Activated naive CD8-positive, alpha-beta T cell treated with anti-CD3 and anti-CD28 coated beads for 36 hours (primary cell): ENCODE data around the gene RAB7B. TPM values are rescaled to one million over a fixed set of nuclear protein-coding genes. Genes with fewer than 3 reads are reported as not detected.
"Not testable (repeated sequence)": the region's sequence is repeated elsewhere in the genome, so short reads cannot be mapped to it uniquely, and the experiment has no call there.

ENCODE experiments used
- DNase-seq: peaks from one replicate; pipeline ENCODE4 v3.0.0; 2021
- H3K27ac Mint-ChIP-seq: one replicate; pipeline ENCODE4 v1.8.0; 2022; ENCODE audit warnings: mild to moderate bottlenecking, moderate library complexity, mixed read lengths
- H3K27me3 Mint-ChIP-seq: one replicate; pipeline ENCODE4 v1.8.0; 2022; ENCODE audit warnings: mild to moderate bottlenecking, mixed read lengths
- H3K36me3 Mint-ChIP-seq: one replicate; pipeline ENCODE4 v1.8.0; 2021; ENCODE audit warnings: mild to moderate bottlenecking, mixed read lengths
- H3K4me1 Mint-ChIP-seq: one replicate; pipeline ENCODE4 v1.8.0; 2021; ENCODE audit warnings: mixed read lengths
- H3K4me3 Mint-ChIP-seq: one replicate; pipeline ENCODE4 v1.8.0; 2022; ENCODE audit warnings: mild to moderate bottlenecking, moderate library complexity, mixed read lengths
- H3K9me3 Mint-ChIP-seq: one replicate; pipeline ENCODE4 v1.8.0; 2022; ENCODE audit warnings: mixed read lengths
- total RNA-seq, 2 experiments: library from RNA; stranded (reverse); gene quantifications; one replicate each; pipeline ENCODE4 v1.2.3, GENCODE V29; 2021

Gene RAB7B
- not detected for total RNA-seq

- Mint-ChIP-seq H3K4me3 (no peak within 1 kb of the TSS), H3K4me1 (peaks cover 15% of the 10 kb centered on the region), H3K36me3 (no peaks in the 10 kb centered on the region), H3K27ac (no peak within 1 kb of the TSS), H3K9me3 (no peaks in the 10 kb centered on the region), H3K27me3 (peaks cover 5% of the 10 kb centered on the region)
- no peak for DNase-seq
These were observed at the start of gene RAB7B for GRCh38 chr1:206002871-206003801. Gene RAB7B, minus strand, starts transcription at chr1:206003395. Its CDS starts 9,260 bp downstream, at chr1:205994135.

DNA sequence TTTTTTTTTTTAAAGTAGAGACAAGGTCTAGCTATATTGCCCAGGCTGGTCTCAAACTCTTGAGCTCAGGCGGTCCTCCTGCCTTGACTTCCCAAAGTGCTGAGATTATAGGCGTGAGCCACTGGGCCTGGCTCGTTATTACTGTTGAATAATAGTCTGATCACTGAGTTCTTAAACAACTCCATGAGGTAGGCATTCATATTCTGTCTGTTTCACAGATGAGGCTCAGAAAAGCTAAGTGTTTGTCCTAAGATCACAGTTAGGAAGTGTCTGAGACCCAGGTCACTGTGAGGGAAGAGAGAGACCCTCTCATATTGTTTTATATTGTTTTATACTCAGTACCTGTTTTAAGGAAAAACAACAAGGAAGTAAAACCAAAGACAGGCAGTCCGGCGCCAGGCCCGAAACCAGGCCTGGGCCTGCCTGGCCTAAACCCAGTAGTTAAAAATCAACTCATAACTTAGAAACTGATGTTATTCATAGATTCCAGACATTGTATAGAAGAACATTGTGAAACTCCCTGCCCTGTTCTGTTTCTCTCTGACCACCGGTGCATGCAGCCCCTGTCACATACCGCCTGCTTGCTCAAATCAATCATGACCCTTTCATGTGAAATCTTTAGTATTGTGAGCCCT, 49.2 kb upstream of the RAB7B start:
- H3K27ac Mint-ChIP-seq: peak overlapping the region; percentile 34
- H3K4me3 Mint-ChIP-seq, DNase-seq, H3K9me3 Mint-ChIP-seq, H3K27me3 Mint-ChIP-seq, H3K36me3 Mint-ChIP-seq: not testable (repeated sequence)
- H3K4me1 Mint-ChIP-seq: peaks cover 41% of the 10 kb centered on the region

- H3K9me3 Mint-ChIP-seq: peaks cover 1% of the 10 kb centered on the region
- peak; percentile 70 for DNase-seq
- peak overlapping the region; percentile 46 for H3K4me3 Mint-ChIP-seq
- peaks cover 3% of the 10 kb centered on the region for H3K27me3 Mint-ChIP-seq
- peaks cover 41% of the 10 kb centered on the region for H3K4me1 Mint-ChIP-seq
- H3K36me3 Mint-ChIP-seq: no peaks in the 10 kb centered on the region
- peak overlapping the region; percentile 85 for H3K27ac Mint-ChIP-seq
These were observed 47.5 kb upstream of the RAB7B start for GRCh38 chr1:206050655-206051235.

GRCh38 chr1:206049919-206050600, 46.9 kb upstream of the RAB7B start:
- peak overlapping the region; percentile 10 for H3K4me3 Mint-ChIP-seq
- H3K36me3 Mint-ChIP-seq: no peaks in the 10 kb centered on the region
- DNase-seq: no peak
- peaks cover 1% of the 10 kb centered on the region for H3K9me3 Mint-ChIP-seq
- H3K27ac Mint-ChIP-seq: peak overlapping the region; percentile 44
- H3K27me3 Mint-ChIP-seq: peaks cover 3% of the 10 kb centered on the region
- peaks cover 41% of the 10 kb centered on the region for H3K4me1 Mint-ChIP-seq

GRCh38 chr1:206049293-206049692, 46.1 kb upstream of the RAB7B start:
- DNase-seq: peak; percentile 15
- Mint-ChIP-seq H3K36me3 (no peaks in the 10 kb centered on the region), H3K4me3 (no peak overlapping the region), H3K27ac (no peak overlapping the region), H3K9me3 (peaks cover 1% of the 10 kb centered on the region), H3K4me1 (peaks cover 41% of the 10 kb centered on the region), H3K27me3 (peaks cover 3% of the 10 kb centered on the region)

DNA sequence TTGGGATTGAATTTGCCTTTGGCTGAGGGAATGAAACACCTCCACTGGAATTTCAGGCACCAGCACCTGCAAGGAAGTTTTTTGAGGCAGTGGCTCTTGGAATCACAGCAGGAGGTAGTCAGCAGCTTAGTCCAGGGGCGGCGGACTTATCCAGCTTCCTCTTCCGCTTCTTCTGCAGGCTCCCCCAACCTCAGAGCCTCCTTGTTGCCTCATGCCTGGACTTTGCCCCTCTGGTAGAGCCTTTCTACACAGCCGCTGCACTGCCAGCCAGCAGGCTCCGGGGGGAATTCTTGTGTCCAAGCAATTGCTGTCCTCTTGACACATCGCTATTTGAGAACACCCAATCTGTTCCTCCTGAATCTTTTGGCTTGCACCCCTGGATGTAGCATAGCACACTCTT, 45.4 kb upstream of the RAB7B start:
- H3K9me3 Mint-ChIP-seq: peaks cover 1% of the 10 kb centered on the region
- H3K4me1 Mint-ChIP-seq: peaks cover 41% of the 10 kb centered on the region
- H3K36me3 Mint-ChIP-seq: no peaks in the 10 kb centered on the region
- H3K27me3 Mint-ChIP-seq: no peaks in the 10 kb centered on the region
- H3K4me3 Mint-ChIP-seq: no peak overlapping the region
- no peak overlapping the region for H3K27ac Mint-ChIP-seq
- no peak for DNase-seq

- Mint-ChIP-seq H3K36me3 (no peaks in the 10 kb centered on the region), H3K4me1 (peaks cover 34% of the 10 kb centered on the region), H3K4me3 (no peak overlapping the region), H3K27me3 (no peaks in the 10 kb centered on the region), H3K9me3 (no peaks in the 10 kb centered on the region), H3K27ac (no peak overlapping the region)
- DNase-seq: no peak
These were observed 44.1 kb upstream of the RAB7B start for GRCh38 chr1:206047271-206047670.

DNA sequence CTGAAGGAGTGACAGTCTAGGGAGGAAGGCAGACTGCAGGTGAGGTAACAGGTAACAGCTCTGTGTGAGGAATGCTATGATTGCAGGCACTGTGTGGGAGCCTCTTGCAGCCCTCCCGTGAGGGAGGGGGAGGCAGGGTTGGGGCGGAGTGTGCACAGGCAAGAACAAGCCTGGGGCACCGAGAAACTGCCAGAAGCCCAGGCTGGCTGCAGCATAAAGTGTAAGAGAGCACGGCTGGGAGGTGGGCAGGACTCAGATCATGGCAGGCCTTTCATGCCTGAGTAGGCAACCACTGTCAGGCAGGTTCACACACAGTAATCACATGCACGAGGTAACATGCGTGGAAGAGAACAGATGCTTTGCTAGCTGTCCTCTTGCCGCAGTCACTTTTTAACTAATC, 38.4 kb upstream of the RAB7B start:
- peaks cover 15% of the 10 kb centered on the region for H3K4me1 Mint-ChIP-seq
- H3K27me3 Mint-ChIP-seq: peaks cover 22% of the 10 kb centered on the region
- DNase-seq: no peak
- no peak overlapping the region for H3K4me3 Mint-ChIP-seq
- H3K9me3 Mint-ChIP-seq: no peaks in the 10 kb centered on the region
- no peak overlapping the region for H3K27ac Mint-ChIP-seq
- no peaks in the 10 kb centered on the region for H3K36me3 Mint-ChIP-seq

- peaks cover 18% of the 10 kb centered on the region for H3K4me1 Mint-ChIP-seq
- H3K4me3 Mint-ChIP-seq: no peak overlapping the region
- no peak overlapping the region for H3K27ac Mint-ChIP-seq
- H3K36me3 Mint-ChIP-seq: no peaks in the 10 kb centered on the region
- no peak for DNase-seq
- no peaks in the 10 kb centered on the region for H3K9me3 Mint-ChIP-seq
- peaks cover 25% of the 10 kb centered on the region for H3K27me3 Mint-ChIP-seq
These were observed 37.1 kb upstream of the RAB7B start for GRCh38 chr1:206040328-206040727.

DNA sequence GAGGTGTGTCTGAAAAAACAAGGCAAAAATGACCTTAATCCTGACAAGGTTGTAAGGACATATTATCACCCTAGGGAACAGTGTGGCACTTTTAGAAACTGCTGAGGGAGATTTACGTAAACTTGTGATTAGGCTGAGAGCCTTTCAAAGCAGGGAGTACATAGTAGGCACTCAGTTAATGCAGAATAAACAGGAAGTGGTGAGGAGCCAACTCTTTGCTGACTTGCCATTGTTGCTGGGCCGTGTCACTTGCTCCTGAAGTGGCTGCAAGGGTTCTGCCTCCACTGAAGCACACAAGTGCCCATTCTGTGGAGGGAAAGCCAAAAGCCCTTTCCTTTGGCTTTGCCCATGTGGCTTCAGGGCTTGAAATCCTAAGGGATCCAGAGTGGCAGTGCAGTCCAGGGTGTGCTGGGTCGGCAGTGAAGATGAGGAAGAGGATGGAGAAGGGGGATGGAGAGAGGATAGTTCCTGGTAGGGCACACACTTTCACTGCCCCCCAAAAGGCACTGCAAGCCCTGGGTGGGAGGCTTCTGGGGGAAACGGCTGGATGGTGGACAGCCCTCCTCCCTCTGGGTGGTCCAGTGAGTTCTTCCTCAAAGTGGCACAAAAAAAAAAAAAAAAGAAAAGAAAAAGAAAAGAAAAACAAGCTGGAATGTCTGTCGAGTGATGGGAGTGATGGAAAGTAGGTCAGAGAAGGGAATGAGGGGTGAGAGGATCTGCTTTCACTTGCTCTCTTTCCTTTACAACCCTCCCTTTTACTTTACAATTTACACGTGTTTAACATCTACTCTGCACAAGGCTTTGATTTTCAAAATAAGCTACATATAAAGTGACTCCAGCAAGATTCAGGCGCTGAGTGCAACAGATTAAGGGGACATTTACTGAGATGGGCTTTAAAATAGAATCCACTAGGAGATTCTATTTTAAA, 36.1 kb upstream of the RAB7B start:
- H3K9me3 Mint-ChIP-seq: no peaks in the 10 kb centered on the region
- H3K27me3 Mint-ChIP-seq: peaks cover 32% of the 10 kb centered on the region
- H3K4me3 Mint-ChIP-seq: no peak overlapping the region
- DNase-seq: no peak
- peak overlapping the region; percentile 8 for H3K27ac Mint-ChIP-seq
- no peaks in the 10 kb centered on the region for H3K36me3 Mint-ChIP-seq
- peaks cover 25% of the 10 kb centered on the region for H3K4me1 Mint-ChIP-seq

DNA sequence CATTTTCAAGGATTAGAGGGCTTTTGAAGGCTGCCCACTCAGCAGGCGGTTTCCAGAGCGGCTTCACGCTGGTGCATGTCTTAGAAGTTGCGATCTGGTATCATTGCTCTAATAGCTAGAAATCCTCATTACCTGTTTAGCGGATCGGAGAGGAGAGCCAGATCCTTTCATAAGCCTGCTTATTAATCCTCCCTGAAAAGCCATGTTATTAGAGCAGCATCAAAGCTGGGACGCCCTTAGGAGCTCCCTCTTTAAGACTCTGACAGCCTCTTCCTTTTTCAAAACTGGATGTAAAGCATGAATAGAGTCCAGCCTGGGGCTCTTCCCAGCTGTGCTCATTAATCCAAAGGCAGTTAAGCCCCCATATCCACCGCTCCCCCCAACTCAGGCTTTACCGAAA, 34.4 kb upstream of the RAB7B start:
- Mint-ChIP-seq H3K4me3 (no peak overlapping the region), H3K27ac (no peak overlapping the region), H3K36me3 (no peaks in the 10 kb centered on the region), H3K9me3 (no peaks in the 10 kb centered on the region), H3K4me1 (peaks cover 25% of the 10 kb centered on the region), H3K27me3 (peaks cover 39% of the 10 kb centered on the region)
- DNase-seq: no peak

- Mint-ChIP-seq H3K9me3 (no peaks in the 10 kb centered on the region), H3K27me3 (peaks cover 39% of the 10 kb centered on the region), H3K4me1 (peaks cover 25% of the 10 kb centered on the region), H3K36me3 (no peaks in the 10 kb centered on the region), H3K4me3 (no peak overlapping the region), H3K27ac (no peak overlapping the region)
- no peak for DNase-seq
These were observed 33.7 kb upstream of the RAB7B start for GRCh38 chr1:206036663-206037455.

DNA sequence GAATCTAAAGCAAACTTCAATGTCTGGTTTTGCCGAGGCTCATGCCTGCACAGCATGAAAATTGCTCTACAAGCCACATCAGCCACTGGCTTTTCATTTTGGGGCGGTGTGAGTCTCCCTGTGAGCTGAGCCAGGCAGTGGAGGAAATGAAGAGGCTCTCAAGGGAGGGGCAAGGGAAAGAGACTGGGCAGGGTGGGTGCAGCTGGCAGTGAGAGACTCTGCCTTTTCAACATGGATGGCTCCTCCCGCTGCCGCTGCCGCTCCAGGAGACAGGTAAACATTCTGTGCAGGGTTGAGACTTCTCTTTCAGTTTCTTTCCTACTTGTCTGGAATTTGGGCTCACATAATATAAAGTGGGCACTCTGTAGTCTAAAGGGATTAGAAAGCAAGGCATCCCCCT, 31.8 kb upstream of the RAB7B start:
- H3K4me1 Mint-ChIP-seq: peaks cover 29% of the 10 kb centered on the region
- peak overlapping the region; percentile 29 for H3K4me3 Mint-ChIP-seq
- peaks cover 34% of the 10 kb centered on the region for H3K27me3 Mint-ChIP-seq
- H3K36me3 Mint-ChIP-seq: no peaks in the 10 kb centered on the region
- H3K27ac Mint-ChIP-seq: peak overlapping the region; percentile 35
- DNase-seq: no peak
- H3K9me3 Mint-ChIP-seq: no peaks in the 10 kb centered on the region
